A549 treated with Mapracorat at 1 μM for 4 hours (cell line): ENCODE data around the gene ERAL1. TPM values are rescaled to one million over a fixed set of nuclear protein-coding genes. Genes with fewer than 3 reads are reported as not detected.

Experiments used
- total RNA-seq: library from RNA; stranded (reverse); fragments of 200-300 nt; extraction: Qiagen RNA extraction; gene quantifications from 5 replicates; pipeline ENCODE4 v1.2.3, GENCODE V29; 2022

Gene ERAL1
- 69.4 to 88.1 TPM (median 83.9 TPM) in 5 replicates for total RNA-seq

DNA sequence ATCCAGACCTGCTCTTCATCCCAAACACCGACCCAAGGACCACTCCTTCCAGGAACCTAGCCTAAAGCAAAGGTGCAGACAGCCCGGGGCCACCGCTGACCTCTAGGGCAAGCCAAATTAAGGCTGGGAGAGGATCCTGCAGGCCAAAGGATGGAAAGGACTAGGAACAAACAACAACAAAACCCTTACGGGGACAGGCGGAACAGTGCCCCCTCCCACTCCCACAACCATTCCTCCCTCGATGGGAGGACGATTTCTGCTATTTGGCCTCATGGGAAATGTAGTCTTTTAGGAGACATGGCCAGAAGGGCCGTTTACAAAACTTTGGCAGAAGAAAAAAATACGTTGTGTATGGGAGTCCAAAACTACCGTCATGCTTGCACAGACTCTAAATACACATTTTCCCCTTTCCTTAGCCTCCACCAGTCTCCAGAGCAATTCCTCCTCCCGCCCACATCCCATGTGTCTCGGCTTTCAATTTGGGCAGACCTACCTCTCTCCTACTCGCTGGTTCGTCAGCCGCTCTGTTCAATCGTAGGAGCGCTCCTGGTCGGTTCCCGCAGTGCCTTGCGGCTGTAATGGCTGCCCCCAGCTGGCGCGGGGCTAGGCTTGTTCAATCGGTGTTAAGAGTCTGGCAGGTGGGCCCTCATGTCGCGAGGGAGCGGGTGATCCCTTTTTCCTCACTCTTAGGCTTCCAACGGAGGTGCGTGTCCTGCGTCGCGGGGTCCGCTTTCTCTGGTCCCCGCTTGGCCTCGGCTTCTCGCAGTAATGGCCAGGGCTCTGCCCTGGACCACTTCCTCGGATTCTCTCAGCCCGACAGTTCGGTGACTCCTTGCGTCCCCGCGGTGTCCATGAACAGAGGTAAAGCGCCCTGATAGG, at the start of gene ERAL1:
TSS of gene ERAL1 (plus strand) at position 560 of the 879 bp plus-strand sequence. CDS start at position 579, 19 bp downstream.

DNA sequence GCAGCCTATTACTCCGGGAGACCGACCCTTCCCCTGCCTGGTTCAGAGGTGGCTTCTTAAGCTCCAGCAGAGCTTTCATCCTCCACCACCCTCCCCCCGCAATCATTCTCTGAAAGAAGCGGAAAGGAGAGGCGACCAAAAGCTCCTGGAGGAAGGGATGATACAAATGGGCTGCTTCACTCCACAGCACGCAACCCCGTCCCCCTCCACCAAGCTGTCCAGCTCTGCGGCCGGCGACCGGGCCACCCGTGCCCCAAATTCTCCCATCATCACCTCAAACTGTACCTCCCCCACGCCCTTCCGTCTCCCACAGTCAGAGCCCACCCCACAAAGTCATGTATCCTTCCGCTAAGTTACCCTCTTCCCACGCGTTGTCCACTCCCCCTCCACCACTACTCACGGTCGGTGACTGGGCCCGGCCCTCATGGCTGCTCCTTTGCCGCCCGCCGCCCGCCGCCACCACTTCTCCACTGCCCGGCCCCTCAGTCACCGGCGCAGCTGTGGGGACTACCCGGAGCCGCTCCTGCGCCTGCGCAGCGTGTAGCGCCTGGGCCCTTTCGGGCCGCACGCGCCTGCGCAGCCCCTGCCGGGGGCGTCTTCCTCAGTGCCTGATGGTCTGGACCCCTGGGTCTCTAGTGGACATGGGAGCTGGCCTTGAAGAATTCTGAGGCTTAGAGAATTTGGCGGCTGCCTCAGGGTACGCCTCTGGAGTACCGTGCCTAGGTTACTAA, 12.4 kb upstream of the ERAL1 start, which contains the start of gene FAM222B:
TSS of gene FAM222B (minus strand) at position 509 of the 731 bp plus-strand sequence. CDS start 76,123 bp downstream, outside the sequence.

DNA sequence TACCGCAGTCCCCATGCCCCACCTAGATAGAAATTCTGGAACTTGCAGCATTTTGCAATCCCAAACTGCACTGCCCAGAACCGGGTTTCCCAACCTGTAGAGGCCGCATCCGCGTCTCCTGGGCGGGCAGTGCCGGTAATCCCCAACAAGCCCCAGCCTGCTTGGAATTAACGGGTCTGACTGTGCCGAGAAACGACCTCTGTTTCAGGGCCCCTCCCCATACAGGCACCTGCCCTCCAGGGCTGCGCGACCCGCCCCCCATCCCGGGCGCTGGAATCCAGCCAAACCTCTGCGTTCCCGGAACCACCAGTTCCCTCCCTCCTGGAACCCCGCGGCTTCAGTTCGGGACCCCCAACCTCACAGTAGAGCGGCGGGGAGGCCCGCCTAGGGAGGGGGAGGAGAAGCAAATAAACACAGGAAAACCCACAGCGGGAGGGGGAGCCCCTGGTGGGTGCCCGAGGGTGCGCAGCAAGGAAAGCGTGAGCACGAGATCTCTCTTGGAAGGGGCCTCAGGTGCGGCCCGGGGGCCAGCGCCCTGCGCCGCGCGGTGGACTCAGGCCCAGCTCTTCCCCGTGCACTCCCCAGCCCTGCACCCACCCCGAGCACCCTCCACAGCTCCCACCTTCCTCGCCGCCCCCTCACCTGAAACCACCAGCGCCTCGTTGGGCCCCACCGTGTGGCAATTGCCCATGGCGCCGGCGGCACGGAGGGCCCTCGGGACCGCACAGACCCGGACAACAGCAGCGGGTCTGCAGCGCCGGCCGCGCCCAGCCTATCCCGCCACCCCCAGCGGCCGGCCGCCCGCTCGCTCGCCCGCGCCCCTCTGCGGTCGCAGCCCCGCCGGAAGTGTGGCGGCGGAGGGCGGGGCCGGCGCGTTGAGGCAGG, 42.3 kb downstream of the ERAL1 start, which contains the start of gene FLOT2:
TSS of gene FLOT2 (minus strand) at position 850 of the 885 bp plus-strand sequence. CDS start at position 691, 159 bp downstream.

GRCh38 chr17:28902819-28903545, 48.2 kb downstream of the ERAL1 start, which contains the start of gene DHRS13:
TSS of gene DHRS13 (minus strand) at chr17:28903079. CDS start at chr17:28902944, 135 bp downstream.

Other genes with a start within 250 kb of the ERAL1 start
- 2.5 to 5.1 TPM (median 4.1 TPM) in 5 replicates for gene RSKR, start 240.8 kb upstream of the ERAL1 start, total RNA-seq
- 52.1 to 72.8 TPM (median 58.9 TPM) in 5 replicates for gene BLTP2, start 209.9 kb upstream of the ERAL1 start, total RNA-seq
- gene SDF2, start 193.1 kb upstream of the ERAL1 start, total RNA-seq: 76.6 to 84.1 TPM (median 79.5 TPM) in 5 replicates
- 63.2 to 74.0 TPM (median 72.8 TPM) in 5 replicates for gene SUPT6H, start 192.8 kb upstream of the ERAL1 start, total RNA-seq
- 0.94 to 1.5 TPM (median 1.3 TPM) in 5 replicates for gene PROCA1, start 143.1 kb upstream of the ERAL1 start, total RNA-seq
- 206 to 245 TPM (median 234 TPM) in 5 replicates for gene RAB34, start 137.1 kb upstream of the ERAL1 start, total RNA-seq
- gene RPL23A, start 135.0 kb upstream of the ERAL1 start, total RNA-seq: 2,043 to 2,209 TPM (median 2,092 TPM) in 5 replicates
- gene TLCD1, start 128.8 kb upstream of the ERAL1 start, total RNA-seq: 34.3 to 51.2 TPM (median 45.0 TPM) in 5 replicates
- 3.1 to 5.0 TPM (median 4.1 TPM) in 5 replicates for gene NEK8, start 126.2 kb upstream of the ERAL1 start, total RNA-seq
- gene TRAF4, start 111.0 kb upstream of the ERAL1 start, total RNA-seq: 59.0 to 90.5 TPM (median 85.4 TPM) in 5 replicates
- gene FAM222B, start 12.2 kb upstream of the ERAL1 start, total RNA-seq: 35.0 to 42.5 TPM (median 38.8 TPM) in 5 replicates
- 75.7 to 87.8 TPM (median 85.9 TPM) in 5 replicates for gene FLOT2, start 42.7 kb downstream of the ERAL1 start, total RNA-seq
- gene DHRS13, start 48.1 kb downstream of the ERAL1 start, total RNA-seq: 5.3 to 7.1 TPM (median 6.2 TPM) in 5 replicates
- 27.2 to 32.6 TPM (median 29.3 TPM) in 5 replicates for gene PHF12, start 96.5 kb downstream of the ERAL1 start, total RNA-seq
- 0.10 TPM in 1 of 5 replicates, not detected in the others for gene SEZ6, start 151.0 kb downstream of the ERAL1 start, total RNA-seq
- 0.26 to 0.28 TPM in 2 of 5 replicates, not detected in the others for gene PIPOX, start 188.1 kb downstream of the ERAL1 start, total RNA-seq